Activated CD8-positive, alpha-beta T cell treated with anti-CD3 and anti-CD28 coated beads for 36 hours (primary cell): ENCODE data around the gene MIEN1. TPM values are rescaled to one million over a fixed set of nuclear protein-coding genes. Genes with fewer than 3 reads are reported as not detected.
"Not testable (repeated sequence)": the region's sequence is repeated elsewhere in the genome, so short reads cannot be mapped to it uniquely, and the experiment has no call there.

ENCODE experiments used
- ATAC-seq: fragments of 200-7000 bp; cut with Tn5 transposase; one replicate; pipeline ENCODE4 v1.10.0; 2021; ENCODE audit warnings: mild to moderate bottlenecking, moderate library complexity
- CTCF ChIA-PET: fragments of 350-600 bp; sonication (Branson Sonifier 250); formaldehyde crosslinking; loops from one replicate; lab custom pipeline; 2021; ENCODE audit warnings: antibody characterized with exemption; lab: Charles Lee
- POLR2A ChIA-PET: fragments of 350-600 bp; sonication (Branson Sonifier 250); formaldehyde crosslinking; loops from one replicate; lab custom pipeline; 2021; ENCODE audit warnings: antibody characterized with exemption; lab: Charles Lee
- DNase-seq: peaks from one replicate; pipeline ENCODE4 v3.0.0-alpha.2; 2020
- H3K27ac Mint-ChIP-seq: one replicate; pipeline ENCODE4 v1.8.0; 2021; ENCODE audit warnings: mild to moderate bottlenecking, mixed read lengths
- H3K27me3 Mint-ChIP-seq: one replicate; pipeline ENCODE4 v1.8.0; 2021; ENCODE audit warnings: mixed read lengths
- H3K36me3 Mint-ChIP-seq: one replicate; pipeline ENCODE4 v1.8.0; 2021; ENCODE audit warnings: low read depth, mixed read lengths
- H3K4me1 Mint-ChIP-seq: one replicate; pipeline ENCODE4 v1.8.0; 2021; ENCODE audit warnings: low read depth, mixed read lengths
- H3K4me3 Mint-ChIP-seq: one replicate; pipeline ENCODE4 v1.8.0; 2021; ENCODE audit warnings: mild to moderate bottlenecking, moderate library complexity, mixed read lengths
- H3K9me3 Mint-ChIP-seq: one replicate; pipeline ENCODE4 v1.8.0; 2021; ENCODE audit warnings: mixed read lengths
- CTCF ChIP-seq: fragments of 200-600 bp; IDR thresholded peaks from one replicate; pipeline ENCODE4 v1.8.0; 2022; ENCODE audit warnings: antibody characterized with exemption, mild to moderate bottlenecking
- intact Hi-C: fragments of 100-400 bp; cut with micrococcal nuclease; formaldehyde crosslinking; loops from one replicate; pipeline ENCODE4 v1.10.0; 2022
- total RNA-seq, 2 experiments: library from RNA; stranded (reverse); gene quantifications; one replicate each; pipeline ENCODE4 v1.2.3, GENCODE V29; 2021

Gene MIEN1
- total RNA-seq, 2 experiments from 2014 or later, result 32.5 to 34.0 TPM

GRCh38 chr17:39714234-39714633 lies 16.1 kb downstream of the MIEN1 start:
- POLR2A ChIA-PET, result no interaction called here
- CTCF ChIA-PET, result interaction anchor here (0.9 to 1.0 kb wide), 2 partner anchors 11 to 79 kb away, joined by 3 read pairs; no protein-coding TSS in a partner anchor

GRCh38 chr17:39711851-39712250 lies 18.5 kb downstream of the MIEN1 start:
- no peaks in the 10 kb centered on the region for H3K9me3 Mint-ChIP-seq
- POLR2A ChIA-PET, result no interaction called here

More at GRCh38 chr17:39714234-39714633, 16.1 kb downstream of the MIEN1 start:
- DNase-seq (no peak), ATAC-seq (no peak)
- Mint-ChIP-seq H3K4me1 (no peaks in the 10 kb centered on the region), H3K27me3 (no peaks in the 10 kb centered on the region), H3K9me3 (no peaks in the 10 kb centered on the region), H3K27ac (no peak overlapping the region), H3K36me3 (no peaks in the 10 kb centered on the region), H3K4me3 (no peak overlapping the region)
- TF ChIP-seq CTCF, result no peak
- intact Hi-C loops, result no loop called here

GRCh38 chr17:39711071-39711470 lies 19.3 kb downstream of the MIEN1 start:
- H3K36me3 Mint-ChIP-seq, H3K9me3 Mint-ChIP-seq, H3K4me3 Mint-ChIP-seq, H3K27ac Mint-ChIP-seq, H3K4me1 Mint-ChIP-seq, DNase-seq, H3K27me3 Mint-ChIP-seq, intact Hi-C loops, ATAC-seq: not testable (repeated sequence)
- CTCF ChIA-PET, result interaction anchor here (0.6 kb wide), 1 partner anchor 15 kb away, joined by 3 read pairs; no protein-coding TSS in a partner anchor
- POLR2A ChIA-PET, result interaction anchor here (1.1 kb wide), 1 partner anchor 430 kb away, joined by 3 read pairs; no protein-coding TSS in a partner anchor

More at GRCh38 chr17:39711851-39712250, 18.5 kb downstream of the MIEN1 start:
- intact Hi-C loops, result no loop called here
- Mint-ChIP-seq H3K36me3 (no peaks in the 10 kb centered on the region), H3K4me1 (peaks cover 7% of the 10 kb centered on the region), H3K27me3 (no peaks in the 10 kb centered on the region), H3K4me3 (no peak overlapping the region), H3K27ac (no peak overlapping the region)
- CTCF ChIA-PET, result no interaction called here
- ATAC-seq (no peak), DNase-seq (no peak)
- no peak for TF ChIP-seq CTCF

- Mint-ChIP-seq H3K4me3 (no peak overlapping the region), H3K36me3 (no peaks in the 10 kb centered on the region), H3K4me1 (peaks cover 9% of the 10 kb centered on the region), H3K9me3 (no peaks in the 10 kb centered on the region), H3K27ac (no peak overlapping the region), H3K27me3 (no peaks in the 10 kb centered on the region)
- no peak for TF ChIP-seq CTCF
- POLR2A ChIA-PET, result interaction anchor here (1.0 to 1.1 kb wide), 2 partner anchors 23 to 431 kb away, joined by 3 to 4 read pairs; no protein-coding TSS in a partner anchor
- ATAC-seq, result no peak
- CTCF ChIA-PET, result interaction anchor here (0.6 to 1.1 kb wide), 2 partner anchors 14 to 43 kb away, joined by 3 to 4 read pairs; no protein-coding TSS in a partner anchor
- DNase-seq, result no peak
- intact Hi-C loops, result no loop called here
These were observed 20.1 kb downstream of the MIEN1 start for GRCh38 chr17:39709998-39710964.

GRCh38 chr17:39709319-39709997 lies 20.9 kb downstream of the MIEN1 start:
- intact Hi-C loops, result no loop called here
- H3K36me3 Mint-ChIP-seq, result no peaks in the 10 kb centered on the region
- TF ChIP-seq CTCF, result no peak
- ATAC-seq (no peak), DNase-seq (no peak)
- H3K27ac Mint-ChIP-seq, result no peak overlapping the region
- no peaks in the 10 kb centered on the region for H3K27me3 Mint-ChIP-seq
- ChIA-PET CTCF (interaction anchor here (1.1 to 1.9 kb wide), 3 partner anchors 44 to 75 kb away, joined by 4 to 6 read pairs (median 5); no protein-coding TSS in a partner anchor), POLR2A (interaction anchor here (1.0 to 1.4 kb wide), 2 partner anchors 20 to 23 kb away, joined by 4 to 5 read pairs; partner anchors contain the start of gene MIEN1)
- no peak overlapping the region for H3K4me3 Mint-ChIP-seq
- no peaks in the 10 kb centered on the region for H3K9me3 Mint-ChIP-seq
- H3K4me1 Mint-ChIP-seq, result peaks cover 9% of the 10 kb centered on the region
